BLaER1 (cell line): ENCODE measurements around the gene DNASE1L3.

Experiments
- H3K27ac ChIP-seq: shearing (Covaris generic); formaldehyde crosslinking; 2 replicates; pipeline ENCODE4 v1.8.1; 2022
- H3K27me3 ChIP-seq: shearing (Covaris generic); formaldehyde crosslinking; 2 replicates; pipeline ENCODE4 v1.8.1; 2022
- H3K36me3 ChIP-seq: shearing (Covaris generic); formaldehyde crosslinking; 2 replicates; pipeline ENCODE4 v1.8.1; 2022
- H3K4me1 ChIP-seq: shearing (Covaris generic); formaldehyde crosslinking; 2 replicates; pipeline ENCODE4 v1.8.1; 2022
- H3K4me2 ChIP-seq: shearing (Covaris generic); formaldehyde crosslinking; 2 replicates; pipeline ENCODE4 v1.8.1; 2022
- H3K4me3 ChIP-seq: shearing (Covaris generic); formaldehyde crosslinking; 2 replicates; pipeline ENCODE4 v1.8.1; 2022
- H3K9ac ChIP-seq: shearing (Covaris generic); formaldehyde crosslinking; 2 replicates; pipeline ENCODE4 v1.8.1; 2022
- H3K9me3 ChIP-seq: shearing (Covaris generic); formaldehyde crosslinking; 2 replicates; pipeline ENCODE4 v1.8.1; 2022
- H4K20me1 ChIP-seq: shearing (Covaris generic); formaldehyde crosslinking; 2 replicates; pipeline ENCODE4 v1.8.1; 2022
- Cebpa-rat ChIP-seq: shearing (Covaris generic); IDR thresholded peaks from 2 replicates; pipeline ENCODE4 v1.8.1; 2022

Gene DNASE1L3

GRCh38 chr3:58164199-58164879 lies 46.4 kb downstream of the DNASE1L3 start:
- TF ChIP-seq Cebpa-rat, result no peak
- no peaks in the 10 kb centered on the region for H4K20me1 ChIP-seq
- no peaks in the 10 kb centered on the region for H3K9me3 ChIP-seq
- H3K4me3 ChIP-seq, result no peak overlapping the region
- H3K27me3 ChIP-seq, result no peaks in the 10 kb centered on the region
- no peak overlapping the region for H3K9ac ChIP-seq
- H3K4me1 ChIP-seq, result no peaks in the 10 kb centered on the region
- H3K4me2 ChIP-seq, result no peak overlapping the region
- H3K36me3 ChIP-seq, result peaks cover 88% of the 10 kb centered on the region
- no peak overlapping the region for H3K27ac ChIP-seq

GRCh38 chr3:58163234-58163633 lies 47.5 kb downstream of the DNASE1L3 start:
- H3K9ac ChIP-seq, result no peak overlapping the region
- H3K4me1 ChIP-seq, result no peaks in the 10 kb centered on the region
- no peak for TF ChIP-seq Cebpa-rat
- no peak overlapping the region for H3K4me2 ChIP-seq
- H3K9me3 ChIP-seq, result no peaks in the 10 kb centered on the region
- no peaks in the 10 kb centered on the region for H4K20me1 ChIP-seq
- H3K27me3 ChIP-seq, result no peaks in the 10 kb centered on the region
- peaks cover 90% of the 10 kb centered on the region for H3K36me3 ChIP-seq
- no peak overlapping the region for H3K4me3 ChIP-seq
- H3K27ac ChIP-seq, result no peak overlapping the region

GRCh38 chr3:58161435-58162398 lies 49.1 kb downstream of the DNASE1L3 start:
- H3K9ac ChIP-seq, result no peak overlapping the region
- peaks cover 93% of the 10 kb centered on the region for H3K36me3 ChIP-seq
- H3K4me1 ChIP-seq, result no peaks in the 10 kb centered on the region
- H3K9me3 ChIP-seq, result no peaks in the 10 kb centered on the region
- H3K4me3 ChIP-seq, result no peak overlapping the region
- no peak overlapping the region for H3K4me2 ChIP-seq
- no peaks in the 10 kb centered on the region for H4K20me1 ChIP-seq
- H3K27me3 ChIP-seq, result no peaks in the 10 kb centered on the region
- no peak for TF ChIP-seq Cebpa-rat
- no peak overlapping the region for H3K27ac ChIP-seq

GRCh38 chr3:58160399-58160798 lies 50.4 kb downstream of the DNASE1L3 start:
- Histone ChIP-seq H3K36me3 (peaks cover 95% of the 10 kb centered on the region), H4K20me1 (no peaks in the 10 kb centered on the region), H3K9me3 (no peaks in the 10 kb centered on the region), H3K9ac (no peak overlapping the region), H3K27me3 (no peaks in the 10 kb centered on the region), H3K4me3 (no peak overlapping the region), H3K4me2 (no peak overlapping the region), H3K4me1 (no peaks in the 10 kb centered on the region), H3K27ac (no peak overlapping the region)
- no peak for TF ChIP-seq Cebpa-rat

- H4K20me1 ChIP-seq, result no peaks in the 10 kb centered on the region
- no peaks in the 10 kb centered on the region for H3K27me3 ChIP-seq
- H3K4me3 ChIP-seq, result no peak overlapping the region
- no peak overlapping the region for H3K9ac ChIP-seq
- no peak overlapping the region for H3K4me2 ChIP-seq
- peaks cover 93% of the 10 kb centered on the region for H3K36me3 ChIP-seq
- no peaks in the 10 kb centered on the region for H3K9me3 ChIP-seq
- H3K4me1 ChIP-seq, result no peaks in the 10 kb centered on the region
- TF ChIP-seq Cebpa-rat, result no peak
- no peak overlapping the region for H3K27ac ChIP-seq
Observed at GRCh38 chr3:58158442-58159153, 52.2 kb downstream of the DNASE1L3 start.

GRCh38 chr3:58157700-58158099 lies 53.1 kb downstream of the DNASE1L3 start:
- H3K27ac ChIP-seq, result no peak overlapping the region
- peaks cover 93% of the 10 kb centered on the region for H3K36me3 ChIP-seq

GRCh38 chr3:58155838-58156237 lies 54.9 kb downstream of the DNASE1L3 start:
- H3K27me3 ChIP-seq, result no peaks in the 10 kb centered on the region
- peaks cover 93% of the 10 kb centered on the region for H3K36me3 ChIP-seq
- no peaks in the 10 kb centered on the region for H3K9me3 ChIP-seq
- no peak overlapping the region for H3K4me3 ChIP-seq
- H3K9ac ChIP-seq, result no peak overlapping the region
- H3K27ac ChIP-seq, result no peak overlapping the region
- no peaks in the 10 kb centered on the region for H3K4me1 ChIP-seq
- H4K20me1 ChIP-seq, result no peaks in the 10 kb centered on the region
- H3K4me2 ChIP-seq, result no peak overlapping the region
- TF ChIP-seq Cebpa-rat, result no peak

More at GRCh38 chr3:58157700-58158099, 53.1 kb downstream of the DNASE1L3 start:
- Histone ChIP-seq H3K9ac (no peak overlapping the region), H3K4me2 (no peak overlapping the region), H3K9me3 (no peaks in the 10 kb centered on the region), H3K27me3 (no peaks in the 10 kb centered on the region), H3K4me1 (no peaks in the 10 kb centered on the region), H4K20me1 (no peaks in the 10 kb centered on the region), H3K4me3 (no peak overlapping the region)
- TF ChIP-seq Cebpa-rat, result no peak

GRCh38 chr3:58154626-58155449 lies 55.9 kb downstream of the DNASE1L3 start:
- no peak overlapping the region for H3K27ac ChIP-seq
- no peak overlapping the region for H3K9ac ChIP-seq
- H3K27me3 ChIP-seq, result no peaks in the 10 kb centered on the region
- H3K9me3 ChIP-seq, result no peaks in the 10 kb centered on the region
- H3K4me2 ChIP-seq, result no peak overlapping the region
- H3K4me1 ChIP-seq, result no peaks in the 10 kb centered on the region
- H3K36me3 ChIP-seq, result peaks cover 97% of the 10 kb centered on the region
- H3K4me3 ChIP-seq, result no peak overlapping the region
- TF ChIP-seq Cebpa-rat, result no peak
- H4K20me1 ChIP-seq, result no peaks in the 10 kb centered on the region

- H3K9me3 ChIP-seq, result no peaks in the 10 kb centered on the region
- H3K27me3 ChIP-seq, result no peaks in the 10 kb centered on the region
- no peak overlapping the region for H3K27ac ChIP-seq
- no peak overlapping the region for H3K4me3 ChIP-seq
- no peaks in the 10 kb centered on the region for H4K20me1 ChIP-seq
- H3K9ac ChIP-seq, result no peak overlapping the region
- no peaks in the 10 kb centered on the region for H3K4me1 ChIP-seq
- peaks cover 97% of the 10 kb centered on the region for H3K36me3 ChIP-seq
- TF ChIP-seq Cebpa-rat, result no peak
- no peak overlapping the region for H3K4me2 ChIP-seq
Observed at GRCh38 chr3:58153371-58153770, 57.4 kb downstream of the DNASE1L3 start.
